ENCODE results near the gene LITAFD. TPM values are rescaled to one million over a fixed set of nuclear protein-coding genes. Genes with fewer than 3 reads are reported as not detected.

Gene LITAFD
- total RNA-seq, 1 donor from 2014 or later = not detected

DNA sequence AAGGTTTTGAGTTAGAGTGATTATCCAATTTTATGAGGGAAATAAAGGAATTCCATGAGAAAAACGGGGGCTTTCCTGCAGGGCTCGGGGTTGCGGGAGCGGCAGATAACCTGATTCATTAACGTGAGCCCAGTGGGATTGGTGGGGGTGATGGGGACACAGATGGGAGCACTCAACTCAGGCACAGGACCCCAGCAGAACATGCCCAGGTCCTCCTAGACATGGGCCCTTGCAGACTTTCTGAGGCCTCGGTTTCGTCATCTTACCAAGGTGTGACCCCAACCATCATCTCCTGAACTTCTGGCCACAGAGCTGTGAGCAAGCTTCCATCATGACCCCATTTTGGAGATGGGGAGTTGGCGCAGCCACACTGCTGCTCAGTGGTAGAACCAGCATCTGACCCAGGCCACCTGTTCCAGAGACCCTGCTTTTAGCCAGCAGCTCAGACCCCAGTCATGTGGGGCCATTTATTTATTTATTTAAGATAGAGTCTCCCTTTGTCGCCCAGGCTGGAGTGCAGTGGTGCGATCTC is 35.7 kb upstream of the LITAFD start:
- Histone ChIP-seq H3K4me1 (peaks cover 25% of the 10 kb centered on the region), H3K36me3 (peaks cover 51% of the 10 kb centered on the region), H3K27ac (no peak overlapping the region), H3K4me3 (no peak overlapping the region), H3K27me3 (ENCODE audit: low read depth) (no peaks in the 10 kb centered on the region), H3K9me3 (no peaks in the 10 kb centered on the region)
- TF ChIP-seq, protein P1, sequence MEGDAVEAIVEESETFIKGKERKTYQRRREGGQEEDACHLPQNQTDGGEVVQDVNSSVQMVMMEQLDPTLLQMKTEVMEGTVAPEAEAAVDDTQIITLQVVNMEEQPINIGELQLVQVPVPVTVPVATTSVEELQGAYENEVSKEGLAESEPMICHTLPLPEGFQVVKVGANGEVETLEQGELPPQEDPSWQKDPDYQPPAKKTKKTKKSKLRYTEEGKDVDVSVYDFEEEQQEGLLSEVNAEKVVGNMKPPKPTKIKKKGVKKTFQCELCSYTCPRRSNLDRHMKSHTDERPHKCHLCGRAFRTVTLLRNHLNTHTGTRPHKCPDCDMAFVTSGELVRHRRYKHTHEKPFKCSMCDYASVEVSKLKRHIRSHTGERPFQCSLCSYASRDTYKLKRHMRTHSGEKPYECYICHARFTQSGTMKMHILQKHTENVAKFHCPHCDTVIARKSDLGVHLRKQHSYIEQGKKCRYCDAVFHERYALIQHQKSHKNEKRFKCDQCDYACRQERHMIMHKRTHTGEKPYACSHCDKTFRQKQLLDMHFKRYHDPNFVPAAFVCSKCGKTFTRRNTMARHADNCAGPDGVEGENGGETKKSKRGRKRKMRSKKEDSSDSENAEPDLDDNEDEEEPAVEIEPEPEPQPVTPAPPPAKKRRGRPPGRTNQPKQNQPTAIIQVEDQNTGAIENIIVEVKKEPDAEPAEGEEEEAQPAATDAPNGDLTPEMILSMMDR (IDR thresholded peaks at IDR 0.05) = no peak
- intact Hi-C loops (cut with DNase I) = no loop called here
- ATAC-seq = no peak
- no peak for DNase-seq

DNA sequence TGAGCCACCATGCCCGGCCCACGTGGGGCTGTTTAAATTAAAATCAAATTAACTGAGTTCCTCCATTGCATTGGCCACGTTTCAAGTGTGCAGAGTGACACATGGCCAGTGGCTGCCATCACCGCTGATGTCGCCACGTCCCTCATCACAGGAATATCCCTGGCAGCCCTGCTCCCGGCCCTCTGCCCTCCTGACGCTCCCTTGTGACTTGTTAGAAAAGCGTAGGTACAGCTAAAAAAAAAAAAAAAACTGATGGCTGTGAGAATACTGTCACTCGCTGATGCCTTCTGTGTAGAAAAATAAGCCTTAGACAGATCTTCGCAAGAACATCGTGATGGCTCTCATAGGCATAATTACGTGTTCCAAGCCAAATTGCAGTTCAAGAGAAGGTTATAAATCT is 35.0 kb upstream of the LITAFD start:
- peaks cover 30% of the 10 kb centered on the region for H3K4me1 ChIP-seq
- DNase-seq = no peak
- intact Hi-C loops (cut with DNase I) = no loop called here
- no peaks in the 10 kb centered on the region for H3K9me3 ChIP-seq
- H3K27me3 ChIP-seq (ENCODE audit: low read depth) = no peaks in the 10 kb centered on the region
- no peak for ATAC-seq
- H3K36me3 ChIP-seq = peaks cover 54% of the 10 kb centered on the region
- TF ChIP-seq, protein P1 (IDR thresholded peaks at IDR 0.05) = no peak
- no peak overlapping the region for H3K27ac ChIP-seq
- H3K4me3 ChIP-seq = no peak overlapping the region

DNA sequence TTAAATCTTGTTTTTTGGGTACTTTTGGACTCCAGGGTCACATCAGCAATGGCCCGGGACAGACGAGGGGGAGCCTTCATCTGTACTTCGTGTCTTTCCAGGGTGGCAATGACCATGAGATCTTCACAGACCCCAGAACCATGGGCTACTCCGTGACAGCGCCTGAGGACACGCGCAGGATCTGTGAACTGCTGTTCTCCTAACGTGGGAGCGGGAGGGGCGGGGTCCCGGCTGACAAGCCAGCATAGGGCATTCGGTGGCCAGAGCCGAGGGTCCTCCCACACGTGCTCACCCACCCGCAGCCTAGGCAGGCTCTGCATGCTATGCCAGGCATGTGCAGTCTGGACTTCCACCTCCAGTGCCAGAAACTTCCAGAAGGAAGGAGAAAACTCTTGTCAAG is 34.5 kb upstream of the LITAFD start:
- H3K4me3 ChIP-seq = no peak overlapping the region
- TF ChIP-seq, protein P1 (IDR thresholded peaks at IDR 0.05) = no peak
- H3K36me3 ChIP-seq = peaks cover 58% of the 10 kb centered on the region
- H3K4me1 ChIP-seq = peaks cover 35% of the 10 kb centered on the region
- H3K27me3 ChIP-seq (ENCODE audit: low read depth) = no peaks in the 10 kb centered on the region
- intact Hi-C loops (cut with DNase I) = no loop called here
- no peaks in the 10 kb centered on the region for H3K9me3 ChIP-seq
- DNase-seq = no peak
- H3K27ac ChIP-seq = no peak overlapping the region
- no peak for ATAC-seq

DNA sequence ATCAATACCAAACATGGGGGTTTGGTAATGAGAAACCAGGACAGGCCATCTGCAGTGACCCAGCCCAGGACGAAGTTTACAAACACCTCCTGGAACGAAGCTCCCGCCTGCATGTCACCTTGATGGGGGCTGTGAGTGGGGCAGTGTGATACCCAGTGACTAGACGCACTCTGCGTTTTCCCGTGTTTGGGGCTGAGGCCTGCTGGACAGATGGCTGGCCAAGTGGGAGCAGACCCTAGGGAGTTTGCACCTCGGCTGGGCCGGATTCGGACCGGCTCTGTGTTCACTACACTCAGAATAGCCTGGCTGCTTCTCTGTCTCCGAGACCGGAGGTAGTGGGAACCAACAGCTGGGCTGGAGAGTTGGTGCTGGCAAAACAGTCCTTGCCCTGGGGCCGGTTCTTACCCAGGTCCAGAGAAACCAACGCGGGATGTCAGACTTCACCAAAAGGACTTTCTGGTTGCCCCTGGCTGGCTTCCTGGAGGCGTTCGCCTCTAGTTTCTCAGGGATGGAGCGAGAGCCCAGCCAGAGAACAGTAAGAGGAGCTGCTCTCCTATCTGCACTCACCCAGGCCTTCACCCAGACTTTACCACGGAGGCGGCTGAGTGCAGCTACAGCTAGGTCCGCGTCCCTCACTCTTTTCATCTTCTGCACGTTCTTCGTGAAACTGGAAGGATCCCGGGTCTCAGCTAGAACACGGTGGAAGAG is 33.8 kb upstream of the LITAFD start:
- H3K36me3 ChIP-seq = peaks cover 66% of the 10 kb centered on the region
- no peak overlapping the region for H3K4me3 ChIP-seq
- no peak overlapping the region for H3K27ac ChIP-seq
- intact Hi-C loops (cut with DNase I) = no loop called here
- DNase-seq (no peak), ATAC-seq (no peak)
- H3K4me1 ChIP-seq = peaks cover 40% of the 10 kb centered on the region
- H3K9me3 ChIP-seq = no peaks in the 10 kb centered on the region
- no peaks in the 10 kb centered on the region for H3K27me3 ChIP-seq (ENCODE audit: low read depth)
- TF ChIP-seq, protein P1 (IDR thresholded peaks at IDR 0.05) = no peak

DNA sequence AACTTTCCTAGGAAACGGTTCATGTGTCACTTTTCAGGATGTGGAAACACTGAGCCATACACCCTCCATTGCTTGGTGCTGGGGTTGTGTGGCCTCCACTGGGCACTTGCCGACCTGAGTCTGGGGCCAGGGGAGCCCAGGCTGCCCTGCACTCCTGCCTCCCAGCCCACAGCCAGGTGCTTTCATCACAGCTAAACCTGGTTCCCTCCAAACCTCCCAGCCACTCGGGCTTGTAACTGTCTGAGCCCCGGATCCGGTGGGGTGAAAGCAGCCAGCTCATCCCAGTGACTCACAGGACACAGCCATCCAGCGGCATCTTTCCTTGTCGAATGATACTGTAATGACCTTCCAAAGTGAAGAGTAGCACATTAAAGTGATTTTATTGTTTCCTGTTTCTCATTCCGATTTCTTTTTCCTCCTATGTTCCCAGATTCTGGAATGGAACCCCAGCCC is 33.2 kb upstream of the LITAFD start:
- TF ChIP-seq, protein P1 (IDR thresholded peaks at IDR 0.05) = no peak
- peaks cover 43% of the 10 kb centered on the region for H3K4me1 ChIP-seq
- ATAC-seq = no peak
- no peak for DNase-seq
- peaks cover 70% of the 10 kb centered on the region for H3K36me3 ChIP-seq
- intact Hi-C loops (cut with DNase I) = no loop called here
- H3K27ac ChIP-seq = no peak overlapping the region
- H3K9me3 ChIP-seq = no peaks in the 10 kb centered on the region
- no peak overlapping the region for H3K4me3 ChIP-seq
- H3K27me3 ChIP-seq (ENCODE audit: low read depth) = no peaks in the 10 kb centered on the region

Measured in lower lobe of right lung (tissue), 2 donors.